GM12801 (cell line): ENCODE measurements around the gene MCIDAS.

ENCODE experiments used
- CTCF ChIP-seq: IDR thresholded peaks from one replicate; pipeline ENCODE4 v1.5.1; 2011; ENCODE audit warnings: control low read depth; ENCODE audit not compliant: insufficient read length; ENCODE audit errors: extremely low read depth

The MCIDAS gene

GRCh38 chr5:55220433-55221185 is 6.5 kb downstream of the MCIDAS start:
- no peak for TF ChIP-seq CTCF

GRCh38 chr5:55219770-55220169 is 7.3 kb downstream of the MCIDAS start:
- TF ChIP-seq CTCF: no peak

GRCh38 chr5:55218967-55219366 is 8.1 kb downstream of the MCIDAS start:
- no peak for TF ChIP-seq CTCF

- TF ChIP-seq CTCF: no peak
Measured at GRCh38 chr5:55211184-55211874, 15.8 kb downstream of the MCIDAS start.

GRCh38 chr5:55205001-55205400 is 22.1 kb downstream of the MCIDAS start:
- TF ChIP-seq CTCF: no peak

- TF ChIP-seq CTCF: no peak
Measured at GRCh38 chr5:55191165-55191564, 36.0 kb downstream of the MCIDAS start.

- TF ChIP-seq CTCF: no peak
Measured at GRCh38 chr5:55188656-55189540, 38.2 kb downstream of the MCIDAS start.
